WI38 (cell line): ENCODE measurements around the gene LRBA.

Source experiments
- H3K4me3 ChIP-seq: 2 replicates; pipeline ENCODE4 v1.5.1; 2011; ENCODE audit warnings: low read depth, mild to moderate bottlenecking, control low read depth, low read length
- TF ChIP-seq, protein P1 (sequence below): IDR thresholded peaks from 2 replicates; pipeline ENCODE4 v1.5.1; 2012; ENCODE audit warnings: low read depth, mild to moderate bottlenecking, control low read depth, low read length

Gene LRBA

DNA sequence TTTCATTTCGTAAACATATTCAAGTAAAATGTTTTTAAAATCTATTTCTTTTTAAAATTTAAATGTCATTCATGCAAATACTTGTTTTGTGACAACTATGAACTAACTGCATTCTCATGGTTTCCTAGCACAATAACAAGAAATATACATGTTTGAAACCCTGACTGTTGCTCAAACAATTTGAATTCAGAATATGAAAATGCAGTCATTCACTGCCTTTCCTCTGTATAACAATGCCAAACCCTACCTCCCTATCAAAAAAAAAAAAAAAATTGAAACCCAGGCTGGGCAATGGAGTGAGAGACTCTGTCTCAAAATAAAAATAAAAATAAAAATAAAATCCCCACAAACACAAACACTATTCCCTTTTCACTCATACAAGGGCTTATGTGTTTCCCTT is 391.0 kb downstream of the LRBA start:
- TF ChIP-seq, protein P1, sequence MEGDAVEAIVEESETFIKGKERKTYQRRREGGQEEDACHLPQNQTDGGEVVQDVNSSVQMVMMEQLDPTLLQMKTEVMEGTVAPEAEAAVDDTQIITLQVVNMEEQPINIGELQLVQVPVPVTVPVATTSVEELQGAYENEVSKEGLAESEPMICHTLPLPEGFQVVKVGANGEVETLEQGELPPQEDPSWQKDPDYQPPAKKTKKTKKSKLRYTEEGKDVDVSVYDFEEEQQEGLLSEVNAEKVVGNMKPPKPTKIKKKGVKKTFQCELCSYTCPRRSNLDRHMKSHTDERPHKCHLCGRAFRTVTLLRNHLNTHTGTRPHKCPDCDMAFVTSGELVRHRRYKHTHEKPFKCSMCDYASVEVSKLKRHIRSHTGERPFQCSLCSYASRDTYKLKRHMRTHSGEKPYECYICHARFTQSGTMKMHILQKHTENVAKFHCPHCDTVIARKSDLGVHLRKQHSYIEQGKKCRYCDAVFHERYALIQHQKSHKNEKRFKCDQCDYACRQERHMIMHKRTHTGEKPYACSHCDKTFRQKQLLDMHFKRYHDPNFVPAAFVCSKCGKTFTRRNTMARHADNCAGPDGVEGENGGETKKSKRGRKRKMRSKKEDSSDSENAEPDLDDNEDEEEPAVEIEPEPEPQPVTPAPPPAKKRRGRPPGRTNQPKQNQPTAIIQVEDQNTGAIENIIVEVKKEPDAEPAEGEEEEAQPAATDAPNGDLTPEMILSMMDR, result no peak
- no peak overlapping the region for H3K4me3 ChIP-seq

DNA sequence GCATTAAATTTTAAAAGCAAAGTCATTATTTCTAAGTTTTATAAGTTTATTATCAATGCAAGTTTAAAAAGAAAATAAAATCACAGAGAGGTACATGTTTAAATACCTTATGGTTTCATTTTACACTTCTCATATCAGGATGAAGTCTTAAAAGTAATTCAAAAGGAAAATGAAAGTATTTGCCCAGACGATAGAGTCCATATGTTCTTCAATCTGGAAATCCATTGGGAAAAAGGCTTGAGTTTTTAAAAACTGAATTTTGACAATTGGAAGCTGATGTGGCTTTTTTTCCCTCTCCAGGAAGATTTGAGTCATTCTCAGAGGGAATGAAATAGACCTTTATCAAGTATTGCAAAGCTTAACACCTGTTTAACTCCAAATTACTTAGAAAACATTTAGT is 396.0 kb downstream of the LRBA start:
- TF ChIP-seq, protein P1, result no peak
- H3K4me3 ChIP-seq, result no peak overlapping the region

DNA sequence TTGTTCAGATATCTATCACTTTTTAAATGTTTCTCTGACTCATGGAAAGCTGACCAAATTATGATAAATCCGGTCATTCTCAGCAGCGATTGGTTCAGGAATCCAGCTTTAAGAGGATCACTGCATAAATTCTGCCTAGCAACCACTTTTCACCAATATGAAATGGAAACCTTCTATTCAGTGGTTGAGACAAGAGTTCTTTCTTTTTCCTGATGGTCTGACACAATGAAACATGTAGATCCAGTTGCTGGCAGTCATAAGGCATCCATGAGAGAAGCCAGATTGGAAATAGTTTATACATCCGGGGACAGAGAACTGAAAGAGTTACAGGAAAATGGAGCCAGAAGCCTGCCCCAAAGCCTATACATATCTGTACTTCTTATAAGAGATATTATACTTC is 406.0 kb downstream of the LRBA start:
- no peak overlapping the region for H3K4me3 ChIP-seq
- TF ChIP-seq, protein P1, result no peak

DNA sequence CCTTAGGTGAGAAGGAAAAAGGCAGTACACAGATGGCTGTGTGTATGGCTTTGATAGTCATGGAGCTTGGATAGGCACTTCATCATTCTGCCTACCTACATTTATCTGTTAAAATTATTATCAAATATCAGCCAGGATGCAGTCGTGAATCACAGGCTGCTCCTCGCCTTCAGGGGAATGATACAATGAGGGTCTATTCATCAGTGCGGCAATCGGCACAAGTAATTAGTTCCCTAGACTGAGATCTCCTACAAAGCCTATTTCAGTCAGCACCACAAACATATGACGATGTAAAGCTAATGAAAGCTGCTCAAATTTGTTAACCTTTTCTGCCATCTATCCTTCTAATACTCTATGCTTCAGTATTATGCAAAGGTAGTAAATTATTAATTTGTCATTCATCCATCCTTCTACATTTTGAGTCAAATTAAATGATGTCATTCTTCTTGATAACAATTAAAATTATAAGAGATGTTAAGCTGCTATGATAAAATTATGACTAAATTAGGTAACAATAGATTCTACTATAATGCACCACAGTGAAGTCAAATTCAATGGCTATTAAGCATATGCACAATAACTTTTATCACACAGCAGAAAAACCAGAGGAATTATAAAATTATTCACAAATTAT is 414.2 kb downstream of the LRBA start:
- TF ChIP-seq, protein P1, result no peak

DNA sequence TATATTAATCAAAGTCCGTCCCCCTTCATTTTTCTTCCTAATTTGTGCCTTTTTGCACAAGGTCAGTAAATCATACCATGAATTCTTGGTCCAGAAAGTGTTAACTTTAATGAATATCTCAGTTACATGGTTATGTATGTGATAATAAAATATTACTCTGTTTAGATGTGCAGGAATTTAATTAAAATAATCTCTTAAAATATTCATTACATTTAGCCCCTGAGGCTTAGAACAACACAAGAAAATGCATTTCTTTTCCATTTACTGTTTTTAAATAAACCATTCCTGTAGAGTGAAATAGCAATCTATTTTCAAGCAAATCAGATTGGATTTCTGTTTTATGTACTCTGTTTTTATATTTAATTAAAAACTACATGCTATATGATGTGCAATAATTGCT is 415.5 kb downstream of the LRBA start:
- TF ChIP-seq, protein P1, result no peak
- no peak overlapping the region for H3K4me3 ChIP-seq

More for the DNA sequence above, 414.2 kb downstream of the LRBA start:
- H3K4me3 ChIP-seq, result no peak overlapping the region

DNA sequence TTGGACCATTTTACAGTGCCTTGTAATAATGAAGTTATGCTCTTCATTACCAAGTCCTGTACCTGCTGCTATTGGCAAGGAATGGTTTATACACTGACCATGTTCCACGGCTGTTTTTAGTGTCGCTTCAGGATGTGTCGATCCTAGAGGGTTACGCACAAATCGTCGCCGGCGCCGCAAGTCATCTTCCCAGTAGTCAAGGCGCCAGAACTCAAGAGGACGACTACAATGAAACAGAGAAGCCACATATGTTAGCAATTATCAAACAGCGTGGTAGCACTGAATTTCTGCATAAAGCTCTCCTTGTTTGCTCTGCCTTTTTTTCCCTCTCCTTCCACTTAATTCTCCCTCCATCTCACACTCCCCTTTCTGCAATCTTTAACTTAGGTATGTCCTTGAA is 416.2 kb downstream of the LRBA start:
- TF ChIP-seq, protein P1, result no peak
- H3K4me3 ChIP-seq, result no peak overlapping the region

DNA sequence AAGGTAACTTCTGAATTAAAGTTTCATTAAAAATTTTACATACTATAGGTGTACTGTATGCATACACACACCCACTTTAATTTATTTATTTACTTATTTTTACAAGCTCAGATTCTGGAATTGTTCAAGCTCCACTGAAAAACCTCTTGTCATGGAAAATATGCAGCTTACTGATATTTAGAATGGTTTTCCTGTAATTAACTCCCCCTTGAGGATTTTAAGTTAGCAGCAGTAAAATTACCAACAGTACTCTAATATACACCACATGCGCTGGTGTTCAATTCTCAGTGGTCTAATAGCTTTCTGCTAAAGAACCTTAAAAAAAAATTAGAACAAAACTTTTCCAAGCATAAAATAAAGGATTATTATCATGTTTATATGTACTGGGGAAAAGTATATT is 421.1 kb downstream of the LRBA start:
- TF ChIP-seq, protein P1, result no peak
- H3K4me3 ChIP-seq, result no peak overlapping the region
